GM23338 (cell line): Measurements from ENCODE around the gene TEKT4. TPM values are rescaled to one million over a fixed set of nuclear protein-coding genes. Genes with fewer than 3 reads are reported as not detected.
A peak's percentile ranks its signal among the peaks of the same experiment; 100 is the strongest.

ENCODE experiments used
- ATAC-seq: fragments of 200-7000 bp; cut with Tn5 transposase; 3 replicates; pipeline ENCODE4 v1.9.1; 2020
- DNase-seq: peaks from one replicate; pipeline ENCODE4 v3.0.0-alpha.2; 2015; ENCODE audit warnings: low spot score
- H2AFZ ChIP-seq: fragments of 200-600 bp; sonication (generic); 2 replicates; pipeline ENCODE4 v1.8.0; 2016; ENCODE audit warnings: antibody characterized with exemption, mild to moderate bottlenecking, moderate library complexity
- H3F3A ChIP-seq: fragments of 200-600 bp; sonication (generic); replicated peaks from 2 replicates; pipeline ENCODE4 v1.8.0; 2017; ENCODE audit warnings: antibody characterized with exemption, mixed run types, low read depth
- H3K27ac ChIP-seq: fragments of 200-600 bp; sonication (generic); 2 replicates; pipeline ENCODE4 v1.6.1; 2016; ENCODE audit warnings: low read depth
- H3K27me3 ChIP-seq: fragments of 200-600 bp; sonication (generic); 2 replicates; pipeline ENCODE4 v1.8.0; 2016; ENCODE audit warnings: mild to moderate bottlenecking, mixed run types, moderate library complexity; ENCODE audit not compliant: insufficient read depth
- H3K36me3 ChIP-seq: fragments of 200-600 bp; sonication (generic); 2 replicates; pipeline ENCODE4 v1.8.0; 2016; ENCODE audit warnings: mild to moderate bottlenecking; ENCODE audit not compliant: insufficient read depth
- H3K4me1 ChIP-seq: fragments of 200-600 bp; sonication (generic); 2 replicates; pipeline ENCODE4 v1.8.0; 2016; ENCODE audit warnings: mild to moderate bottlenecking, moderate library complexity; ENCODE audit not compliant: insufficient read depth
- H3K4me2 ChIP-seq: fragments of 200-600 bp; sonication (generic); 2 replicates; pipeline ENCODE4 v1.7.1; 2017; ENCODE audit warnings: mixed run types
- H3K4me3 ChIP-seq: fragments of 200-600 bp; sonication (generic); 2 replicates; pipeline ENCODE4 v1.6.1; 2016; ENCODE audit warnings: mixed run types
- H3K79me2 ChIP-seq: fragments of 200-600 bp; sonication (generic); replicated peaks from 2 replicates; pipeline ENCODE4 v1.8.0; 2017; ENCODE audit warnings: mild to moderate bottlenecking; ENCODE audit not compliant: insufficient read depth
- H3K9me2 ChIP-seq: fragments of 200-600 bp; sonication (generic); 2 replicates; pipeline ENCODE4 v1.8.0; 2017; ENCODE audit not compliant: insufficient read depth
- H4K20me1 ChIP-seq: fragments of 200-600 bp; sonication (generic); replicated peaks from 2 replicates; pipeline ENCODE4 v1.8.0; 2017; ENCODE audit warnings: mild to moderate bottlenecking; ENCODE audit not compliant: insufficient read depth
- H3K27ac Mint-ChIP-seq: 2 replicates; pipeline ENCODE4 v1.8.0; 2020; ENCODE audit warnings: inconsistent platforms, mild to moderate bottlenecking, moderate library complexity, mixed read lengths
- H3K27me3 Mint-ChIP-seq: 3 replicates; pipeline ENCODE4 v1.8.0; 2022; ENCODE audit warnings: low read depth, mild to moderate bottlenecking, moderate library complexity, mixed read lengths, inconsistent platforms; ENCODE audit not compliant: insufficient read depth, poor library complexity
- H3K36me3 Mint-ChIP-seq: 3 replicates; pipeline ENCODE4 v1.8.0; 2021; ENCODE audit warnings: low read depth, mild to moderate bottlenecking, inconsistent platforms, moderate library complexity, mixed read lengths
- H3K4me1 Mint-ChIP-seq: 3 replicates; pipeline ENCODE4 v1.8.0; 2020; ENCODE audit warnings: mild to moderate bottlenecking, inconsistent platforms, mixed read lengths
- H3K4me3 Mint-ChIP-seq: 3 replicates; pipeline ENCODE4 v1.8.0; 2021; ENCODE audit warnings: moderate library complexity, mild to moderate bottlenecking, inconsistent platforms, mixed read lengths
- H3K9me3 Mint-ChIP-seq: 3 replicates; pipeline ENCODE4 v1.8.0; 2020; ENCODE audit warnings: moderate library complexity, mild to moderate bottlenecking, inconsistent platforms, mixed read lengths
- CREB1 ChIP-seq: fragments of 250-450 bp; sonication (Bioruptor Pico); IDR thresholded peaks from 2 replicates; pipeline ENCODE4 v1.5.0; 2020; ENCODE audit warnings: low read depth, mild to moderate bottlenecking, moderate library complexity
- CTCF ChIP-seq, 2 experiments: fragments of 200-600 bp in 1 of 2; sonication (generic) in 1 of 2; conservative IDR thresholded peaks; 2 replicates each; pipeline versions ENCODE4 v1.5.1 to v1.6.1; 2016 to 2017; ENCODE audit warnings: antibody characterized with exemption in 2 of 2, low read depth in 2 of 2, mild to moderate bottlenecking in 2 of 2, moderate library complexity in 1 of 2
- JUNB ChIP-seq: IDR thresholded peaks from one replicate; pipeline ENCODE4 v1.6.1; 2016; ENCODE audit warnings: antibody characterized with exemption; ENCODE audit not compliant: unreplicated experiment
- NANOG ChIP-seq: IDR thresholded peaks from 2 replicates; pipeline ENCODE4 v1.6.1; 2016; ENCODE audit warnings: antibody characterized with exemption, borderline replicate concordance
- STAT1 ChIP-seq: IDR thresholded peaks from one replicate; pipeline ENCODE4 v1.6.1; 2016; ENCODE audit warnings: antibody characterized with exemption; ENCODE audit not compliant: unreplicated experiment
- ZNF331 ChIP-seq: fragments of 250-450 bp; sonication (Bioruptor Pico); IDR thresholded peaks from 2 replicates; pipeline ENCODE4 v1.5.0; 2020; ENCODE audit warnings: low read depth, mild to moderate bottlenecking, moderate library complexity
- polyA plus RNA-seq: library from polyadenylated mRNA; unstranded; fragments of >200 nt; fragmentation: Nextera tagmentation; extraction: Ambion mirVana; gene quantifications from 2 replicates; pipeline ENCODE4 v1.2.1, GENCODE V29; 2016
- total RNA-seq: library from RNA; depleted of rRNA; stranded (reverse); fragments of >200 nt; shearing (Covaris generic); gene quantifications from 2 replicates; pipeline ENCODE4 v1.2.3, GENCODE V29; 2014
- TF ChIP-seq, protein P1 (sequence below): fragments of 250-450 bp; sonication (Bioruptor Pico); IDR thresholded peaks from 2 replicates; pipeline ENCODE4 v1.5.0; 2020; ENCODE audit warnings: mild to moderate bottlenecking, moderate library complexity
- TF ChIP-seq, protein P2 (sequence below): IDR thresholded peaks from one replicate; pipeline ENCODE4 v1.6.1; 2018; ENCODE audit warnings: antibody characterized with exemption; ENCODE audit not compliant: unreplicated experiment

Gene TEKT4
- total and polyA plus RNA-seq, 2 experiments from 2014 or later, result not detected

GRCh38 chr2:94875064-94875819, 4.0 kb downstream of the TEKT4 start:
- Histone ChIP-seq H3K4me2 (peak overlapping the region; percentile 76; the same call in 1 of the 2 replicates), H3K36me3 (no peaks in the 10 kb centered on the region), H2AFZ (no peak overlapping the region), H3K27ac (no peak overlapping the region), H3K4me1 (no peaks in the 10 kb centered on the region), H3K4me3 (peak overlapping the region; percentile 54; the same call in 1 of the 2 replicates), H3F3A (no peaks in the 10 kb centered on the region), H4K20me1 (no peaks in the 10 kb centered on the region), H3K27me3 (peaks cover 42% of the 10 kb centered on the region), H3K79me2 (no peaks in the 10 kb centered on the region), H3K9me2 (no peaks in the 10 kb centered on the region)
- Mint-ChIP-seq H3K36me3 (no peaks in the 10 kb centered on the region), H3K4me3 (peak overlapping the region; percentile 47; the same call in 2 of the 3 replicates), H3K27me3 (peaks cover 40% of the 10 kb centered on the region), H3K27ac (no peak overlapping the region), H3K9me3 (peaks cover 2% of the 10 kb centered on the region; the same call in 1 of the 3 replicates), H3K4me1 (peaks cover 3% of the 10 kb centered on the region; the same call in 2 of the 3 replicates)
- TF ChIP-seq, protein P1, sequence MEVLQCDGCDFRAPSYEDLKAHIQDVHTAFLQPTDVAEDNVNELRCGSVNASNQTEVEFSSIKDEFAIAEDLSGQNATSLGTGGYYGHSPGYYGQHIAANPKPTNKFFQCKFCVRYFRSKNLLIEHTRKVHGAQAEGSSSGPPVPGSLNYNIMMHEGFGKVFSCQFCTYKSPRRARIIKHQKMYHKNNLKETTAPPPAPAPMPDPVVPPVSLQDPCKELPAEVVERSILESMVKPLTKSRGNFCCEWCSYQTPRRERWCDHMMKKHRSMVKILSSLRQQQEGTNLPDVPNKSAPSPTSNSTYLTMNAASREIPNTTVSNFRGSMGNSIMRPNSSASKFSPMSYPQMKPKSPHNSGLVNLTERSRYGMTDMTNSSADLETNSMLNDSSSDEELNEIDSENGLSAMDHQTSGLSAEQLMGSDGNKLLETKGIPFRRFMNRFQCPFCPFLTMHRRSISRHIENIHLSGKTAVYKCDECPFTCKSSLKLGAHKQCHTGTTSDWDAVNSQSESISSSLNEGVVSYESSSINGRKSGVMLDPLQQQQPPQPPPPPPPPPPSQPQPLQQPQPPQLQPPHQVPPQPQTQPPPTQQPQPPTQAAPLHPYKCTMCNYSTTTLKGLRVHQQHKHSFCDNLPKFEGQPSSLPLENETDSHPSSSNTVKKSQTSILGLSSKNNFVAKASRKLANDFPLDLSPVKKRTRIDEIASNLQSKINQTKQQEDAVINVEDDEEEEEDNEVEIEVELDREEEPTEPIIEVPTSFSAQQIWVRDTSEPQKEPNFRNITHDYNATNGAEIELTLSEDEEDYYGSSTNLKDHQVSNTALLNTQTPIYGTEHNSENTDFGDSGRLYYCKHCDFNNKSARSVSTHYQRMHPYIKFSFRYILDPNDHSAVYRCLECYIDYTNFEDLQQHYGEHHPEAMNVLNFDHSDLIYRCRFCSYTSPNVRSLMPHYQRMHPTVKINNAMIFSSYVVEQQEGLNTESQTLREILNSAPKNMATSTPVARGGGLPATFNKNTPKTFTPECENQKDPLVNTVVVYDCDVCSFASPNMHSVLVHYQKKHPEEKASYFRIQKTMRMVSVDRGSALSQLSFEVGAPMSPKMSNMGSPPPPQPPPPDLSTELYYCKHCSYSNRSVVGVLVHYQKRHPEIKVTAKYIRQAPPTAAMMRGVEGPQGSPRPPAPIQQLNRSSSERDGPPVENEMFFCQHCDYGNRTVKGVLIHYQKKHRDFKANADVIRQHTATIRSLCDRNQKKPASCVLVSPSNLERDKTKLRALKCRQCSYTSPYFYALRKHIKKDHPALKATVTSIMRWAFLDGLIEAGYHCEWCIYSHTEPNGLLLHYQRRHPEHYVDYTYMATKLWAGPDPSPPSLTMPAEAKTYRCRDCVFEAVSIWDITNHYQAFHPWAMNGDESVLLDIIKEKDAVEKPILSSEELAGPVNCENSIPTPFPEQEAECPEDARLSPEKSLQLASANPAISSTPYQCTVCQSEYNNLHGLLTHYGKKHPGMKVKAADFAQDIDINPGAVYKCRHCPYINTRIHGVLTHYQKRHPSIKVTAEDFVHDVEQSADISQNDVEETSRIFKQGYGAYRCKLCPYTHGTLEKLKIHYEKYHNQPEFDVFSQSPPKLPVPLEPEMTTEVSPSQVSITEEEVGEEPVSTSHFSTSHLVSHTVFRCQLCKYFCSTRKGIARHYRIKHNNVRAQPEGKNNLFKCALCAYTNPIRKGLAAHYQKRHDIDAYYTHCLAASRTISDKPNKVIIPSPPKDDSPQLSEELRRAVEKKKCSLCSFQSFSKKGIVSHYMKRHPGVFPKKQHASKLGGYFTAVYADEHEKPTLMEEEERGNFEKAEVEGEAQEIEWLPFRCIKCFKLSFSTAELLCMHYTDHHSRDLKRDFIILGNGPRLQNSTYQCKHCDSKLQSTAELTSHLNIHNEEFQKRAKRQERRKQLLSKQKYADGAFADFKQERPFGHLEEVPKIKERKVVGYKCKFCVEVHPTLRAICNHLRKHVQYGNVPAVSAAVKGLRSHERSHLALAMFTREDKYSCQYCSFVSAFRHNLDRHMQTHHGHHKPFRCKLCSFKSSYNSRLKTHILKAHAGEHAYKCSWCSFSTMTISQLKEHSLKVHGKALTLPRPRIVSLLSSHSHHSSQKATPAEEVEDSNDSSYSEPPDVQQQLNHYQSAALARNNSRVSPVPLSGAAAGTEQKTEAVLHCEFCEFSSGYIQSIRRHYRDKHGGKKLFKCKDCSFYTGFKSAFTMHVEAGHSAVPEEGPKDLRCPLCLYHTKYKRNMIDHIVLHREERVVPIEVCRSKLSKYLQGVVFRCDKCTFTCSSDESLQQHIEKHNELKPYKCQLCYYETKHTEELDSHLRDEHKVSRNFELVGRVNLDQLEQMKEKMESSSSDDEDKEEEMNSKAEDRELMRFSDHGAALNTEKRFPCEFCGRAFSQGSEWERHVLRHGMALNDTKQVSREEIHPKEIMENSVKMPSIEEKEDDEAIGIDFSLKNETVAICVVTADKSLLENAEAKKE (CRISPR knock-in tag), result no peak
- TF ChIP-seq CTCF (conservative IDR thresholded peaks at IDR 0.05; ENCODE audit: low read depth in 2 of 2) (no peak), ZNF331 (no peak), NANOG (no peak), STAT1 (no peak), CREB1 (CRISPR knock-in tag) (no peak), JUNB (no peak)
- TF ChIP-seq, protein P2, sequence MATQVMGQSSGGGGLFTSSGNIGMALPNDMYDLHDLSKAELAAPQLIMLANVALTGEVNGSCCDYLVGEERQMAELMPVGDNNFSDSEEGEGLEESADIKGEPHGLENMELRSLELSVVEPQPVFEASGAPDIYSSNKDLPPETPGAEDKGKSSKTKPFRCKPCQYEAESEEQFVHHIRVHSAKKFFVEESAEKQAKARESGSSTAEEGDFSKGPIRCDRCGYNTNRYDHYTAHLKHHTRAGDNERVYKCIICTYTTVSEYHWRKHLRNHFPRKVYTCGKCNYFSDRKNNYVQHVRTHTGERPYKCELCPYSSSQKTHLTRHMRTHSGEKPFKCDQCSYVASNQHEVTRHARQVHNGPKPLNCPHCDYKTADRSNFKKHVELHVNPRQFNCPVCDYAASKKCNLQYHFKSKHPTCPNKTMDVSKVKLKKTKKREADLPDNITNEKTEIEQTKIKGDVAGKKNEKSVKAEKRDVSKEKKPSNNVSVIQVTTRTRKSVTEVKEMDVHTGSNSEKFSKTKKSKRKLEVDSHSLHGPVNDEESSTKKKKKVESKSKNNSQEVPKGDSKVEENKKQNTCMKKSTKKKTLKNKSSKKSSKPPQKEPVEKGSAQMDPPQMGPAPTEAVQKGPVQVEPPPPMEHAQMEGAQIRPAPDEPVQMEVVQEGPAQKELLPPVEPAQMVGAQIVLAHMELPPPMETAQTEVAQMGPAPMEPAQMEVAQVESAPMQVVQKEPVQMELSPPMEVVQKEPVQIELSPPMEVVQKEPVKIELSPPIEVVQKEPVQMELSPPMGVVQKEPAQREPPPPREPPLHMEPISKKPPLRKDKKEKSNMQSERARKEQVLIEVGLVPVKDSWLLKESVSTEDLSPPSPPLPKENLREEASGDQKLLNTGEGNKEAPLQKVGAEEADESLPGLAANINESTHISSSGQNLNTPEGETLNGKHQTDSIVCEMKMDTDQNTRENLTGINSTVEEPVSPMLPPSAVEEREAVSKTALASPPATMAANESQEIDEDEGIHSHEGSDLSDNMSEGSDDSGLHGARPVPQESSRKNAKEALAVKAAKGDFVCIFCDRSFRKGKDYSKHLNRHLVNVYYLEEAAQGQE, result no peak
- DNase-seq (no peak), ATAC-seq (no peak)
